ENCODE data around the gene KRT72.

Gene KRT72

GRCh38 chr12:52575948-52576347 is 25.3 kb downstream of the KRT72 start:
- no peak for DNase-seq

DNA sequence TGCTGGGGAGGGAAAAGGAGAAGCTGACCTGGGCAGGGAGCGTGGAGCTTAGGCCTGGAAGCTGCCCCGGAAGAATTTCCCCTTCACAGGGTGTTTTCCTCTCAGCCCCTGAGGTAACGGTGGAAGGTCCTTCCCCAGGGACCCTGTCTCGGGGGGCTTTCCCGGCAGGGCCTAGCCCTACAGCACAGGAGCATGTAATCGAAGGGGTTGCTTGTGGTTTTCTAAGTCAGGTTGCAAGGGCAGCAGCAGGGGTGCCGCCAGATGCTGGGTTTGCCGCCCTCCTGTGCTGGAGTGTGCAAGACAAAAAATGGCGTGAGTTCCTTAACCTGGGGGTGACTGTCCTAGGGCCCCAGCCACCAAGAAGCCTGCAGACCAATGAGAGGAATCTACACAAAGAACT is 26.0 kb downstream of the KRT72 start:
- no peak for DNase-seq

DNA sequence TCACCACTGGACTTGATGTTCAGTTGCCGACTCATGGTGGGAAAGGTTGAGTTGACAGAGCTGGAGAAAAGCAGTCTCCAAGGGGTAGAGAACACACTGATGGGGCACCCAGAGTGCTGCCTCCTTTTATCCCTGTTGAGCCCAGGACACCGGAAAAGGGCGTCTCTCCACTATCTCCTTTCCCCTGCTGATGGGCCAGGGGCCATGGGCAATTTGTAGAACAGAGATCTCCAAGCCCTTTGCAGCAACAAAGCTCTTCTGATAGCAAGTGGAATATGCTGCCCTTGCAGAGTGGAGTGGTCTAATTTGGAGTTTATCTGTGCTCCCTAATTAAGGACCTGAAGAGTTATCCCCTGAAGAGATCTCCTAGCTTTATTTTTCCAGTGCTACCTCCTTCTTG is 27.5 kb downstream of the KRT72 start, which contains the start of gene KRT74:
TSS of gene KRT74 (minus strand) at position 101 of the 400 bp plus-strand sequence. CDS start at position 35, 66 bp downstream.
- DNase-seq = no peak

DNA sequence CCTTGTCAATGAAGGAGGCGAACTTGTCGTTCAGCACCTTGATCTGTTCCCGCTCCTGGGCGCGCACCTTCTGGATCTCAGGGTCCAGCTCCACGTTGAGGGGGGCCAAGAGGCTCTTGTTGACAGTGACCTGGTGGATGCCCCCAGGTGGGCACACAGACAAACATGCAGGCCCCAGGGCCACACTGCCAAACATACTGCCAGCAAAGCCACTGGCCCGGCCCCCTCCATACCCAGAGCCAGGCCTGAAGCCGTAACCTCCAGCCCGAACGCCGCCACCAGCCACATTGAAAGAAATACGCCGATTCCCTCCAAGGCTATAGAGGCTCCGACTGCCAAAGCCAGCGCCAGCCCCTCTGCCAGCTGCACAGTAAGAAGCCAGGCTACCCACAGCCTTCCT is 28.0 kb downstream of the KRT72 start:
- no peak for DNase-seq

GRCh38 chr12:52570511-52570910 is 30.8 kb downstream of the KRT72 start:
- no peak for DNase-seq

DNA sequence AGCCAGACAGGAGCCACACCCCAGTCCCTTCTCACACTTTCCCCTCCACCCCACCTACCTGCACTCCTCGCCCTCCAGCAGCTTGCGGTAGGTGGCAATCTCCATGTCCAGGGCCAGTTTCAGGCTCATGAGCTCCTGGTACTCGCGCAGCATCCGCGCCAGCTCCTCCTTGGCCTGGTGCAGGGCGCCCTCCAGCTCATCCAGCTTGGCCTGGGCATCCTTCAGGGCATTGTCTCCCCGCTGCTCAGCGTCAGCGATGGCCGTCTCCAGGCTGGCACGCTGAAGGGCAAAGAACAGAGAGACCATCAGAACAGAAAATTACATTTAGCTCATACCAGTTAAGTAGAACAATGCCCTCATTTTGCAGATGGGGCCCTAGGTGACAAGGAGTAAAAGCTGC is 33.2 kb downstream of the KRT72 start:
- DNase-seq = no peak

DNA sequence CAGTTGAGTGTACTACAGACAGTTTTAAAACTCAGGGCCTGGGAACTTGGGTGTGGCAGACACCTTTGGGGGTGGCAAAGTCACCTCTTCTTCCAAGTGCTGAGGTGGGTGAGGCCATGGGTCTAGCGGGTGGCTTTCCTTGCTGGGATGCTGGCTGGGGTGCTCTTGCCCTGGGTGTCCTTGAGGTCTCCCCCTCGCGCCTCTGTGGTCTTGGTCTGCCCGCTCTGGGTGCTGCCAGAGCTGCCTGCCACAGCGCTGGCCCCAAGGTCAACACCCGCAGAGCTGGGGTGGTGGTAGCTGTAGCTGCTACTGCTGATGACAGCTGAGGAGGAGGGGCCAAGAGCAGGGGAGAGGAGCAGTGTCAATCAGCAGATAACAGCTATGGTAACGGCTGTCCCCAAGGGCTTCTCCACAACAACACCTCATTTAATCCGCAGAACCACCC is 34.4 kb downstream of the KRT72 start:
- DNase-seq = peak; percentile 23

DNA sequence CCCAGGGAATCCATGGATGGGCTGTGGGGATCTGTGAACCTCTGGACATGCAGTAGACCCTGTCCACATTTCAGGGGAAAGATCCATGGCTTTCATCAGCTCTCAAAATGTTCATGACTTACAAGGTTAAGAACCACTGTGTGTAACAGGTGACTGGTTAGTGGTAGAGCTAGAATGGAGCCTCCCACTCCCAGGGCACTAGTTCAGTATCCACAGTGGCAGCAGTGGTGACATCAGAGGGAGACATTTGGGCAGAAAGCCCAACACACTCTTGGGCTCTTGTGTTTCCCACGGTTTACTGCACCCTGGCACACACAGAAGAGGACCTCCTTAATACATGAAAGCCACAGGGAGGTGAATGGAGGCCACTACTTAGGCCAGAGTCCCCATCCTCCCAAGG is 36.7 kb downstream of the KRT72 start:
- DNase-seq = no peak

GRCh38 chr12:52561880-52562449 is 39.3 kb downstream of the KRT72 start:
- no peak for DNase-seq

- no peak for DNase-seq
These were observed 41.3 kb downstream of the KRT72 start for GRCh38 chr12:52559979-52560378.

GRCh38 chr12:52558781-52559445 is 42.4 kb downstream of the KRT72 start:
- no peak for DNase-seq

DNA sequence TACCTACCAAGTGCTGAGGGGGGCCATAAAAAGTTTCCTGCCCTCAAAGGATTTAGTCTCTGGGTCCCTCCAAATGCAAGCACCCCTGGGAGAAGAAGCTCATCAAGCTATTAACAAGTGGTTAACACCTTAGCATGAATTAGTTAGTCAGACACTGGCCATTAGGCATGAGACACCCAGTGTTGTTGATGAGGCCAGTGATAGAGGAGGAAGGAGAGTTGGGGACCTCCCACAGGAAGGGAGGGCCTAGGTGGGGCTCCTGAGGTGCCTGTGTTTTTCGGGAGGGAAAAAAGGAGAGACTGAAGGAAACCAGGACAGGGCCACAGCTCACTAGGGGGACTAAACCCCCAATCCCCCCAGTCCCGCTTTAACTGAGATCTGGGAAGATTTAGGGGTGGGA is 43.8 kb downstream of the KRT72 start:
- no peak for DNase-seq

GRCh38 chr12:52555577-52555976 is 45.7 kb downstream of the KRT72 start:
- DNase-seq = no peak

- no peak for DNase-seq
These were observed 48.5 kb downstream of the KRT72 start, which contains the start of gene KRT71 for GRCh38 chr12:52552681-52553195. TSS of gene KRT71 (minus strand) at chr12:52553145. CDS start at chr12:52553077, 68 bp downstream.

DNA sequence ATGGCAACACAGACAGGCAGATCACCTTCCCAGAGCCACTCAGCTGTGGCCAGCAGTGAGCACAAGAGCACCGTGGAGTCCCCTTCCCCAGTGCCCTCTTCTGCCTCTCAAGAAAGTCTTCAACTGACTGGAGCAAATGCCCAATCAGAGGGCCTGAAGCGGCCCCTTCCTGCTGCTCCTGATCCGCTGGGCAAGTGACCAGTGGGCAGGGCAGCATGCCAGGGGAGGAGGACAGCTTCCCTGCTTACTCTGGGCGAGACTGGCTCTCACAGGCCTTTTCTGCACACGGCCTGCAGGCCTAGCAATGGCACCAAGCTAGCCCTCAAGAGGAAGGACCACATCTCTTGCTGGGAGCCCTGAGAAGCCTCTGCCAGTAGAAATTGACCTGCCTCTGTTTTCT is 49.2 kb downstream of the KRT72 start:
- no peak for DNase-seq

DNA sequence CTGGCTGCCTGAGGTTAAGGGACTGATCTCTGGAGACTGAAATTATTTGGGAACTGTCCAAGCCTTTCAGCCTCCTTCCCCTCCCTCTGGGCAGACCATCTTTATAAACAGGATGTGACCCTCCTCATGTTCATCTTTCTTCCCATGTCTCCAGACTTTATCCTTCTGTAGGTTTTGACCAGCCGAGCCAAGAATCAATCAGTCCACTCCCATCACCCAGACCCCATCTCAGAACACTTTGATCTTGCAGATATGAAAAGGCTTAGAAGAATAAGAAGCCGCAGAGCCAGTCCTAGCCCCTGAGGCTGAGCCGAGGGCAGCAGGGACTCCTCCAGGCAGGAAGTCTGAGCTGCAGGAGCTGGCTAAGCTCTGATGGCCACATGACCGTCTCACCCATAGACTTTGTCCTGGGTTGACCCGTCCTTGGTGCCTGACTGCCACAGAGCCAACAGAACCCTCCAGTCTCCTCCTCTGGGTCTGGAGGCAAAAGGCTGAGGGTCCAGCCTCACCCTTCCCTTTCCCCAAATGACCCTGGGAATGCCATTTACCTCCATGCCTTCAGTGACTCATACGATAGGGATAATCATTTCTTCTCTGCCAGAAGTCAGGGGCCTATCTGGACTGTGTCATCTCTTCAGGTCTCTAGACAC is 49.9 kb downstream of the KRT72 start:
- DNase-seq = no peak

DNA sequence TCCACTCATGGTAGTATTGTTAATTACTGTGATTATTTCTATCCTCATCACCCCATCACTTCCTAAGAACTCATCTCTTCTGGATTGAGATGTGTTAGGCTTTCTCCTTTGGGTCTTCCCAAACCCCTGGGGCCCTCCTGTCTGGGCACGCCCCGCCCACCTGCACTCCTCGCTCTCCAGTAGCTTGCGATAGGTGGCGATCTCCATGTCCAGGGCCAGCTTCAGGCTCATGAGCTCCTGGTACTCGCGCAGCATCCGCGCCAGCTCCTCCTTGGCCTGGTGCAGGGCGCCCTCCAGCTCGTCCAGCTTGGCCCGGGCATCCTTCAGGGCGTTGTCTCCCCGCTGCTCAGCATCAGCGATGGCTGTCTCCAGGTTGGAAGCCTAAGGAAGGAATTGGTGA is 55.1 kb downstream of the KRT72 start:
- no peak for DNase-seq

- no peak for DNase-seq
These were observed 57.0 kb downstream of the KRT72 start for GRCh38 chr12:52543985-52544883.

- DNase-seq = no peak
These were observed 58.4 kb downstream of the KRT72 start for GRCh38 chr12:52542785-52543318.

GRCh38 chr12:52542157-52542556 is 59.1 kb downstream of the KRT72 start:
- no peak for DNase-seq

DNA sequence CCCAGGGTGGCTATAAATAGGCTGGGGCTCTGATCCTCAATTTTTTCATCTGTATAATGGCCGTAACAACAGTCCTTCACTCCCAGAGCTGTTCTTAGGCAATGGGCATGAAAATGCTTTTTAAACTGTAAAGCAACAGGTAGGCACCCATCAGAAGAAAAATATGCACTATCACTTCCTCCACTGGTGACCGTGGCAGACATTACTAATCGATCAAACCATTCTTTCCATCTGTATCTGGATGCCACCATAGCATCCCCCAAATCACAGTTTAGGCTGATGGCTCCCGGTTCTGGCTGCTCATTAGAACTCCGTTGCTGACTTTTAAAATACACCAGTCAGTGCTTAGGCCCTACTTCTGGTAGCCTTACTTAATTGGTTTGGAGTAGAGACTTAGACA is 59.6 kb downstream of the KRT72 start:
- no peak for DNase-seq

DNA sequence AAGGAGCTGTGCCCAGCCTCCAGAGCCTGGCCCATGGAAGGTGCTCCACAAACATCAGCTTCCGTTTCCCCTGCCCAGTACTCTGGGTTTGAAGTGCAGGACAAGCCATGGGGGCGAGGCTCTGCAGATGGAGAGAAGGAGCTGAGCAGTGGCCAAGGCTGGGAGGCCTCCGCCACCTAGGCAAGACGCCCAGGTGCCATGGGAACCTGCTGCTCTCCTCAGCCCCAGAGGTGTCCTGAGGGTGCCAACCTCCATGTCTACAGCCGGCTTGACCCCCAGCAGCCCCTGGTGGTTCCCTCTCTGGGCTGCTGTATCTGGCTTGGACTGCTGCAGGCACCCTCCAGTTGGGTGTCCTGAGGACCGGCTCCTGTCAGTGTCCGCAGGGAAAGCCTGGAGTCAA is 60.7 kb downstream of the KRT72 start:
- DNase-seq = no peak

DNA sequence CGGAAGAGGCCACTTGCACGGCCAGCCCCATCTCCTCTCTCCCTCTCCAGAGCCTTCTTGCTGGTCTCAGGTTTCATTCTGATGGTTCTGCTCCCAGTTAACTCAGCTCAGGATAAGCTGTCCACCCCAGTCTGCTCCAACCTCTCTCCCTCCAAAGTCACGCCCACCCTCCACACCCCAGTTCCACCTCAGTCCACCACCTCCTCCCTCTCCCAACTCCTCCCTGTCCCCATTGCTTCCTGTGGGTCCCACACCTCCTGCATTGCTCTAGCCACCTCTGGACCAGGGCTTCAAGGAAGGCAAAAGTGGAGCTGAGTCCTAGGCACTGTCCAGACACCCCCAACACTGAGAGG is 61.5 kb downstream of the KRT72 start:
- no peak for DNase-seq

All from NCI-H1694 (cell line).